IPS-15b (cell line): ENCODE results near the gene PARD3B.

ENCODE experiments used
- H3K27me3 ChIP-seq: one replicate; pipeline ENCODE4 v1.6.1; 2013; ENCODE audit warnings: low read length; ENCODE audit not compliant: control insufficient read depth, insufficient read depth
- H3K36me3 ChIP-seq: one replicate; pipeline ENCODE4 v1.6.1; 2013; ENCODE audit warnings: low read length; ENCODE audit not compliant: control insufficient read depth, insufficient read depth
- H3K4me1 ChIP-seq: one replicate; pipeline ENCODE4 v1.6.1; 2013; ENCODE audit warnings: mild to moderate bottlenecking, low read length; ENCODE audit not compliant: control insufficient read depth, insufficient read depth
- H3K4me3 ChIP-seq: one replicate; pipeline ENCODE4 v1.5.1; 2013; ENCODE audit warnings: low read depth, low read length
- H3K9ac ChIP-seq: one replicate; pipeline ENCODE4 v1.6.1; 2013; ENCODE audit warnings: low read depth, mild to moderate bottlenecking, low read length
- H3K9me3 ChIP-seq: one replicate; pipeline ENCODE4 v1.6.1; 2013; ENCODE audit warnings: mild to moderate bottlenecking, low read length; ENCODE audit not compliant: control insufficient read depth, insufficient read depth

The PARD3B gene

DNA sequence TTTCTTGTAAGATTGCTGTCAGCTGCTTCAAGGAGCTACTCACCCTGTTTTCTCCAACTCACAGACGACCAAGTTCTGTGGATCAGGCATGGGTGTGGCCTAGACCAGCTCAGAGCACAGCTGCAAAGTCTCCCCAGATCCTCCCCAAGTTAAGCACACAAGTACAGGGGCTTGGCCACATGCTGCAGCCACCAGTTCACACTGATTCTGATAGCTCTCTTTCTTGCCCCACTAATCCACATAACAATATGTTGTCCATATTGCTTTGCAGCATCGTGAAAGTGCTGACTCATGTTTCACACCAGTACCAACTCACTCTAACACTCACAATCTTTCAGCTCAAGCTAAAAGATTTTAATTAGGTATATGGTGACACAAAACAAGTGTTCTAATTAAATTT lies 437.0 kb downstream of the PARD3B start:
- no peak overlapping the region for H3K4me3 ChIP-seq
- H3K9me3 ChIP-seq, result no peaks in the 10 kb centered on the region
- no peaks in the 10 kb centered on the region for H3K36me3 ChIP-seq
- H3K4me1 ChIP-seq, result no peaks in the 10 kb centered on the region
- no peak overlapping the region for H3K9ac ChIP-seq
- no peaks in the 10 kb centered on the region for H3K27me3 ChIP-seq

- no peak overlapping the region for H3K9ac ChIP-seq
- no peak overlapping the region for H3K4me3 ChIP-seq
- no peaks in the 10 kb centered on the region for H3K27me3 ChIP-seq
- H3K9me3 ChIP-seq, result no peaks in the 10 kb centered on the region
- H3K36me3 ChIP-seq, result no peaks in the 10 kb centered on the region
- H3K4me1 ChIP-seq, result no peaks in the 10 kb centered on the region
Observed at GRCh38 chr2:204984518-204984917, 439.2 kb downstream of the PARD3B start.

DNA sequence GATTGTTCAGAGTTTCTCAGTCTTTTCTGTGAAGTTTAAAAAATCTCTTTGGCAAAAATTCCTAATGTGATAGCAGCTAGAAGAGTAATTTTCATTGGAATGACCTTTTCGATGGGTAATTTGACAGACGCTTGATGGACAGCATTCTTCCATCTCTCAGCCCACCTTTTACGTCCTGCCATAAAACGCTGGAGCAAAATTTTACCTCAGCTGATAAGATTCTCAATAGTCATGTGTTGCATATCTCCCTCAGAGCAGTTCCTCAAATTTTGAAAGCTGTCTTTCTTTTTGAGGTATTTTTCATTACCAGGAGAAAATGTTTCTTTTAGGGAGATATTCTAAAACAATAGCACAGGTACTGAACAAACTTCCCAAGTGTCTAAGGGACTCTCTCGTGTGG lies 441.4 kb downstream of the PARD3B start:
- H3K4me3 ChIP-seq, result no peak overlapping the region
- H3K9me3 ChIP-seq, result no peaks in the 10 kb centered on the region
- no peak overlapping the region for H3K9ac ChIP-seq
- no peaks in the 10 kb centered on the region for H3K4me1 ChIP-seq
- no peaks in the 10 kb centered on the region for H3K36me3 ChIP-seq
- no peaks in the 10 kb centered on the region for H3K27me3 ChIP-seq

- no peak overlapping the region for H3K9ac ChIP-seq
- no peak overlapping the region for H3K4me3 ChIP-seq
- no peaks in the 10 kb centered on the region for H3K27me3 ChIP-seq
- no peaks in the 10 kb centered on the region for H3K36me3 ChIP-seq
- no peaks in the 10 kb centered on the region for H3K4me1 ChIP-seq
- no peaks in the 10 kb centered on the region for H3K9me3 ChIP-seq
Observed at GRCh38 chr2:204988836-204989235, 443.6 kb downstream of the PARD3B start.

DNA sequence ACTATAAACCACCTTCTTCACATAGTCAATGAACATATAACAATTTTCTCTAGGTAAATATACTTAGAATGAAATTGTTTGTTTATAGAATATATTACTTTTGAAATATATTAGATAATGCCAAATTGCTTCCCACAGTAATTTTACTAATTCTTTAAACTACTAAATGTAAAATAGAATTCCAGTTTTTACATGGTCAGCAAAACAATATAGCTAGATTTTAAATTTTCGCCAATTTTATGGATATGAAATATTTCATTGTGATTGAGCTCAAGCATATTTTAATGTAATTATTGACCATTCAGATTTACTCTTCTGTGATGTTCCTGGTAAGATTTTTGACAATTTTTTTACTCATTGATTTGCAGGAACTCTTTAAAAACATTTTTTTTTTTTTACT lies 444.6 kb downstream of the PARD3B start:
- no peaks in the 10 kb centered on the region for H3K4me1 ChIP-seq
- no peaks in the 10 kb centered on the region for H3K36me3 ChIP-seq

GRCh38 chr2:205001300-205001966 lies 456.2 kb downstream of the PARD3B start:
- H3K9me3 ChIP-seq, result no peaks in the 10 kb centered on the region

More for the DNA sequence above, 444.6 kb downstream of the PARD3B start:
- Histone ChIP-seq H3K27me3 (no peaks in the 10 kb centered on the region), H3K4me3 (no peak overlapping the region), H3K9me3 (no peaks in the 10 kb centered on the region), H3K9ac (no peak overlapping the region)

DNA sequence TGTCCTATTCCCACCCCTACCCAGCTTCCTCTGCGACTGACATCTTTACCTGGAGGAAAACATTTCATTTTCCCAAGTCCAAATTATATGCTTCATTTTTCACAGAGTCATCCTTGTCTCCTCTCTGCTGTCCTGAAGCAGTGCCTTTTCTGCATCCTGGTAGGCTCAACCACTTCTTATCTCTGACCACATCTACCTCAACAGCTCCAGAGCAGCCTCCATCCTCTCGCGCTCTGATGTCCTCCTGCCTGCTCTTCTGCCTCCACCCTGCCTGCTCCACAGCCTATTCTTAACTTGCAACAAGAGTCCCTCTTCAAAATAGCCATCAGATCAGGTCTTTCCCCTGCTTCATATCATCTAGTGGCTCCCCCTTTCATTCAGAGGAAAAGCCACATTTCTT lies 457.1 kb downstream of the PARD3B start:
- Histone ChIP-seq H3K4me1 (no peaks in the 10 kb centered on the region), H3K9me3 (no peaks in the 10 kb centered on the region), H3K9ac (no peak overlapping the region), H3K36me3 (no peaks in the 10 kb centered on the region), H3K27me3 (no peaks in the 10 kb centered on the region), H3K4me3 (no peak overlapping the region)

More at GRCh38 chr2:205001300-205001966, 456.2 kb downstream of the PARD3B start:
- Histone ChIP-seq H3K36me3 (no peaks in the 10 kb centered on the region), H3K4me1 (no peaks in the 10 kb centered on the region), H3K9ac (no peak overlapping the region), H3K4me3 (no peak overlapping the region), H3K27me3 (no peaks in the 10 kb centered on the region)

GRCh38 chr2:205003288-205003687 lies 458.0 kb downstream of the PARD3B start:
- no peaks in the 10 kb centered on the region for H3K9me3 ChIP-seq
- H3K4me1 ChIP-seq, result no peaks in the 10 kb centered on the region
- no peak overlapping the region for H3K4me3 ChIP-seq
- H3K9ac ChIP-seq, result no peak overlapping the region
- no peaks in the 10 kb centered on the region for H3K36me3 ChIP-seq
- no peaks in the 10 kb centered on the region for H3K27me3 ChIP-seq

DNA sequence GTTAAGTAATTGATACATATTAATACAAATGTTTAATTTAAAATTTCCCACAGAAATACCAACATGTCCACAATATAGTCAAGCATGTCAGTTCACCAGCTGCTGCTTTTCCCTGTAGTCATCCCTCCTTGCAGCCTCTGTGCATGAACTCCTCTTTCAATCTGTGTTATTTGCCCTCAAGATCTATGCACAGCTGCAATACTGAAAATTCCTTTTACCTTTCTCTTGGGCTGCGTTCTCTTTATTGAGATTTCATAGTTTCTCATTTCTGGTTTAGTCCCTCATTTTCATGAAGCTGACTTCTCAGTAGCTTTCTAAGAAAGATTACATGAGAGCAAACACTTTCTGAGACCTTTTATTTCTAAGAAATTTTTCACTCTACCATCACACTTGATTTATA lies 464.9 kb downstream of the PARD3B start:
- no peaks in the 10 kb centered on the region for H3K27me3 ChIP-seq

GRCh38 chr2:205011031-205011430 lies 465.8 kb downstream of the PARD3B start:
- Histone ChIP-seq H3K9me3 (no peaks in the 10 kb centered on the region), H3K4me3 (no peak overlapping the region), H3K4me1 (no peaks in the 10 kb centered on the region), H3K9ac (no peak overlapping the region), H3K27me3 (no peaks in the 10 kb centered on the region), H3K36me3 (no peaks in the 10 kb centered on the region)

More for the DNA sequence above, 464.9 kb downstream of the PARD3B start:
- H3K4me3 ChIP-seq, result no peak overlapping the region
- no peaks in the 10 kb centered on the region for H3K36me3 ChIP-seq
- H3K9ac ChIP-seq, result no peak overlapping the region
- H3K9me3 ChIP-seq, result no peaks in the 10 kb centered on the region
- no peaks in the 10 kb centered on the region for H3K4me1 ChIP-seq

DNA sequence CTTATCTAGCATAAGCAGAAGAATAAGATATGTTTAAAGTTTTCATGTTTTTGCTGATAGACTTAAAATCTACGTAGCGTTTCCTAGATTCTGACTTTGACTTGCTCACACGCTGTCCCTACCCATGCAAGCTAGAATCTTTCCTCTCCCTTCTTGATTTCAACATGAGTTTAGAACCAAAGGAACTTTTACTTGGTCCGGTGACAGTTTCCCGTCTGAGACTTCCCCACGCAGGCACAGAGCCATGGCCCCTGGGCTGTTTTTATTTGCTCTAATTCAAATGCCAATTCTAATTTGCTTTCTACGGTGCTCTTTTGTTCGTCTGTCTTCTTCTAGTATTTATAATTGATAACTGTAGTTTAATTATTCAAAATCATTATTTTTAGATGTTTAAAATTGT lies 467.7 kb downstream of the PARD3B start:
- Histone ChIP-seq H3K36me3 (no peaks in the 10 kb centered on the region), H3K4me1 (no peaks in the 10 kb centered on the region), H3K9ac (no peak overlapping the region), H3K27me3 (no peaks in the 10 kb centered on the region), H3K4me3 (no peak overlapping the region), H3K9me3 (no peaks in the 10 kb centered on the region)

GRCh38 chr2:205013586-205013985 lies 468.3 kb downstream of the PARD3B start:
- Histone ChIP-seq H3K9me3 (no peaks in the 10 kb centered on the region), H3K9ac (no peak overlapping the region), H3K4me3 (no peak overlapping the region), H3K36me3 (no peaks in the 10 kb centered on the region), H3K4me1 (no peaks in the 10 kb centered on the region), H3K27me3 (no peaks in the 10 kb centered on the region)
